ENCODE results near the gene AOPEP. TPM values are rescaled to one million over a fixed set of nuclear protein-coding genes. Genes with fewer than 3 reads are reported as not detected.

The AOPEP gene
- total RNA-seq, 1 experiment from 2014 or later: 15.0 TPM

GRCh38 chr9:95118596-95118995 lies 392.1 kb downstream of the AOPEP start:
- H4K20me1 ChIP-seq (ENCODE audit: control insufficient read depth, insufficient read depth, insufficient read length): no peaks in the 10 kb centered on the region
- no peaks in the 10 kb centered on the region for H3K9me3 ChIP-seq (ENCODE audit: control insufficient read depth, low read depth, low read length)
- H4K91ac ChIP-seq (ENCODE audit: insufficient read length, low read depth, low read length): no peak overlapping the region
- H2BK15ac ChIP-seq (ENCODE audit: low read depth, low read length): no peak overlapping the region
- no peak overlapping the region for H4K8ac ChIP-seq (replicated peaks; ENCODE audit: insufficient read length, low read depth, low read length)
- Mint-ChIP-seq H3K27ac (0 out of 7 replicates have a peak overlapping the region, but pooled peaks of 1 of the 3 experiments have one; percentile 50), H3K27me3 (ENCODE audit: low read depth) (no peaks in the 10 kb centered on the region; the same call in 1 of the 2 replicates), H3K4me1 (peaks cover 6 to 19% of the 10 kb centered on the region in 2 experiments), H3K36me3 (ENCODE audit: insufficient read depth in 1 of 3, low read depth in 3 of 3) (no peaks in the 10 kb centered on the region; a peak in 1 of 7 replicates), H3K9me3 (no peaks in the 10 kb centered on the region), H3K4me3 (no peak overlapping the region)
- H3K27me3 ChIP-seq (ENCODE audit: insufficient read depth, low read length): no peaks in the 10 kb centered on the region
- H3K79me2 ChIP-seq (ENCODE audit: insufficient read depth, low read length): no peaks in the 10 kb centered on the region
- H3T11ph ChIP-seq (ENCODE audit: low read length): no peak overlapping the region
- H2AFZ ChIP-seq (ENCODE audit: low read length): no peak overlapping the region
- TF ChIP-seq, protein P1, sequence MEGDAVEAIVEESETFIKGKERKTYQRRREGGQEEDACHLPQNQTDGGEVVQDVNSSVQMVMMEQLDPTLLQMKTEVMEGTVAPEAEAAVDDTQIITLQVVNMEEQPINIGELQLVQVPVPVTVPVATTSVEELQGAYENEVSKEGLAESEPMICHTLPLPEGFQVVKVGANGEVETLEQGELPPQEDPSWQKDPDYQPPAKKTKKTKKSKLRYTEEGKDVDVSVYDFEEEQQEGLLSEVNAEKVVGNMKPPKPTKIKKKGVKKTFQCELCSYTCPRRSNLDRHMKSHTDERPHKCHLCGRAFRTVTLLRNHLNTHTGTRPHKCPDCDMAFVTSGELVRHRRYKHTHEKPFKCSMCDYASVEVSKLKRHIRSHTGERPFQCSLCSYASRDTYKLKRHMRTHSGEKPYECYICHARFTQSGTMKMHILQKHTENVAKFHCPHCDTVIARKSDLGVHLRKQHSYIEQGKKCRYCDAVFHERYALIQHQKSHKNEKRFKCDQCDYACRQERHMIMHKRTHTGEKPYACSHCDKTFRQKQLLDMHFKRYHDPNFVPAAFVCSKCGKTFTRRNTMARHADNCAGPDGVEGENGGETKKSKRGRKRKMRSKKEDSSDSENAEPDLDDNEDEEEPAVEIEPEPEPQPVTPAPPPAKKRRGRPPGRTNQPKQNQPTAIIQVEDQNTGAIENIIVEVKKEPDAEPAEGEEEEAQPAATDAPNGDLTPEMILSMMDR (conservative IDR thresholded peaks at IDR 0.05): no peak
- H3K23me2 ChIP-seq (ENCODE audit: insufficient read length, low read depth, low read length, poor library complexity, severe bottlenecking): no peaks in the 10 kb centered on the region
- no peak overlapping the region for H2BK5ac ChIP-seq (ENCODE audit: insufficient read length, low read length)
- H3K14ac ChIP-seq (ENCODE audit: insufficient read depth, low read length): no peak overlapping the region
- H3K4ac ChIP-seq (ENCODE audit: low read depth, low read length): no peak overlapping the region
- no CpG with 5 or more reads among the region's 4 CpGs for WGBS (ENCODE audit: extremely low coverage, insufficient read length, low lambda C conversion rate)
- no peak overlapping the region for H3K18ac ChIP-seq (ENCODE audit: insufficient read length, low read depth, low read length)
- H3K27ac ChIP-seq (ENCODE audit: insufficient read length, low read depth, low read length): no peak overlapping the region
- DNase-seq: no peak
- H2BK20ac ChIP-seq (ENCODE audit: low read depth, low read length, poor library complexity, severe bottlenecking): no peak overlapping the region
- no peak overlapping the region for H2BK12ac ChIP-seq (ENCODE audit: insufficient read length, low read depth, low read length)
- H4K5ac ChIP-seq (ENCODE audit: insufficient read length, low read depth, low read length): no peak overlapping the region
- H3K56ac ChIP-seq (ENCODE audit: insufficient read length, low read depth, low read length): no peak overlapping the region
- no peaks in the 10 kb centered on the region for H3K79me1 ChIP-seq (ENCODE audit: insufficient read depth, low read depth, low read length, poor library complexity, severe bottlenecking)
- no peak overlapping the region for H2AK5ac ChIP-seq (ENCODE audit: insufficient read length, low read length)
- no peak overlapping the region for H3K23ac ChIP-seq (ENCODE audit: insufficient read length, low read depth, low read length)
- H2BK120ac ChIP-seq (ENCODE audit: low read depth, low read length, poor library complexity, severe bottlenecking): no peak overlapping the region
- H3K4me2 ChIP-seq (ENCODE audit: insufficient read depth, insufficient read length, low read length): no peak overlapping the region
- peaks cover 3% of the 10 kb centered on the region; the same call in 1 of the 2 replicates for H3K4me1 ChIP-seq (ENCODE audit: insufficient read depth, low read length)
- H3K9ac ChIP-seq (ENCODE audit: extremely low read depth, insufficient read length, low read length): no peak overlapping the region
